Hematopoietic multipotent progenitor cell treated with erythropoietin and hydrocortisone succinate and interleukin-3 and kit ligand, for 8 days (in vitro differentiated cells): ENCODE results near the gene ANKIB1.
"Not testable (repeated sequence)": the region's sequence is repeated elsewhere in the genome, so short reads cannot be mapped to it uniquely, and the experiment has no call there.

Experiments
- DNase-seq: peaks from one replicate; pipeline ENCODE4 v3.0.0-alpha.2; 2015

Gene ANKIB1

DNA sequence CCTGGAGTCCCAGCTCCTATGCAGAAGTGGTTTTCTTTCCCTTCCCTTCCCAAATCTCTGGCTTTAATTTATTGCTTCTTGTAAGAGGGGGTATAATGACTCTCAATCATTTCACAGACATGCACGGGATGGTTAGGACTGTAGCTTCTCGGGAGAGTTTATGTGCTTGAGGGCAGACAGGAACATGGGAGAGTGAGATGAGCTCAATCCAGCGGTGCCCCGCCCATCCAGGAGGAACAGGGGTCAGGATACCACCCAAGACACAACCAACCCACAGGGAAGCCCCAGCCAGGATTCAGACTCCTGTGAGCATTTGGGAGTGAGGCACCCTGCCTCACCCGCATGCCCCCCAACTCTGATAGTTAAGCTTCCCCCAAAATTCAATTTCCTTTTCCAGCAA is 167.8 kb downstream of the ANKIB1 start:
- no peak for DNase-seq

DNA sequence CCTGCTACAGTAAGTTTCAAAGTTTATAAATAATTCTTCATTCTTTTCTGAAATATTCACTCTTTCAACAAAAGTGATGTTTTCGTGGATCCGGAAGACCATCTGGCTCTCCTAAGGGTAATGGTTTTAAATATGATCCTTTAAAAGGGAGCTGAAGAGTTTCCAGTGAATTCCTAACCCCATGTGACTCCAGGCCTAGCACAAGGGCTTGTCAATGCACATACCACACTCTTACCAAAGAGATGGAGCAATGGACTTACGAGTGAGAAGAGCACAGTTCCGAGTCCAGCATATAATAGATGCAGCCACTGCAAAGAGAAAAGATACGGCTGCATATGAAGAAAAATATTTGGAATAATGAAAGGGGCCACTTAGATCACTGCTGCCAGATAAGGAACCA is 169.5 kb downstream of the ANKIB1 start:
- DNase-seq: no peak

DNA sequence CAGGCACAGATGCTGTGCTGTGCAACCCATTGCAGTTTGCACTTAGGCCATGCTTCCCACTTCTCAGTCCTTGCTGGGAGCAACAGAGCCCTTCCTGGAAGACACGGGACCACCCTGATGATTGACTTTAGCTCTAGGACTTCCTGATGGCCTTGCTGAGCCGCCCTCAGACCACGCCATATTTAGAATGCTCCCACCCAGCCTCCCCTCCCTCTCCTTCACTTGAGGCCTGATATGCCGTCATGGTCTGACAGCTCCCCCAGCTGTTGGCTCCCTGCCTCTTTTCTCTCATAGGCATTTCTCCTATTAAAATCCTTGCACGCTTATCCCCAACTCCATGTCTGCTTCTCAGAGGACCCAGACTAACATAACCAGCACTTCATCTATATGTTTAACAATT is 172.1 kb downstream of the ANKIB1 start:
- no peak for DNase-seq

DNA sequence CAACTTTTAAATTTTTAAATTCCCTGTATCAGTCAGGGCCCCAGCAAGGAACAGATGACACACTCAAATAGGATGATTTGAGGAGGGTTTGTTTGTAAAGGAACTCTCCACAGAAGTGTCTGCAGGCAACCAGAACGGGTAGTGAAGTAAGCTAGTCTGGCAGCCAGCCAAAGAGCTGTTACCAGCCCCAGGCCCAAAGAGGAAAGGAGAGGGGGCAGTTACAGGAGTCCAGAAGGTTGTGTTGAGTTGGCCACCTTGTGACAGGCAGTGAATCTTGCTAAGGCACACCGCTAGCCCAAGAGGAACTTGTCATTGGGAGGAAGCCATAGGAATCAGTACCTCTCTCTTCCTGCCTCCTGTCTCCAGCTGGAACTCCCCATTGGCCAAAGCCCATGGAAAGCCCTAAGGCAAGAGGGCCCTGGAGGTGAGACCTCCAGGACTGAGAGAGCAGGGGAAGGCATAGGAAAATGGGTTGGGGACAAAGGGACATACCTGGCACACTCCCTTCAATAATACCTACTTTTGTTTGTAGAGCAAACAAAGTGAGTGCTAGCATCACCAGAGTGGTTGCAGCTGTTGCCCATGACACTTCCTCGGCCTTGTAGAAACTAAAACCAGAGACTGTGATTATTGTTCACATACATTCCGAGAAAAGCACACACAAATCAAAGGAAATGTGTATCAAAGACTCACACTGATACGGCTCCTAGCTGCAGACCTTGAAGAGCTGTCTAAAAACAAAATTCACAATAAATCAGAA is 176.1 kb downstream of the ANKIB1 start:
- DNase-seq: no peak

DNA sequence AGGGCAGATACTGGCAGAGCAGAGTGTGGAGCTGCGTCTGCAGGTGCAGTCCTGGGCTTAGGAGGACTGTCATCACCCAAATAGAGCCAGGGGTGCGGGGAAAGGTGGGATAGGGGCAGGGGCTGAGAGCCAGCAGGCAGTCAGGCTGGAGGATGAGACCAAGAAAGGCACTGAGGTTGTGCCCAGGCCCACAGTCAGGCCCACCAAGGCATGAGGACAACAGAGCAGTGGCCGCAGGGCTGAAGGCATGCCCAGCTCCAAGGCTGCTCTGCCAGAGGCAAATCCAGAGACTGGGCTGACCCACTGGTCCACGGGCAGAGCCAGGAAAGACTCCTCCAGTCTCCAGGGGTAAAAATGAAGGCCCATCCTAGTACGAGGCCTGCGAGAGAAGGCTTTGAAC is 177.2 kb downstream of the ANKIB1 start:
- no peak for DNase-seq

DNA sequence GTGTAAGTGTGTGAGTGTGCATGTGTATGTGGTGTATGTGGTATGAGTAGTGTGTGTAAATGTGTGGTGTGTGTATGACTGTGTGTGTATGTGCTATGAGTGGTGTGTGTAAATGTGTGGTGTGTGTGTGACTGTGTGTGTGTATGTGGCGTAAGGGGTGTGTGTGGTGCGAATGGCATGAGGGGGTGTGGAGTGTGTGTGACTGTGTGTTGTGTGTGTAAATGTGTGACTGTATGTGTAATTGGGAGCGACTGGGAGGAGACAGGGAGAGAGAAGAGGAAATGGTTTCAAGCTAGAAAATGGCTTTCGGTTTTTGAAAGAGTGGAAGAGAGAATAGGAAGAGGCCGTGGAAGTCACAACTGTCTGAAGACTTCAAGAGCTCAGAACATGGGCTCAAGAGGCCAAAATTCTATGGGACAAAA is 177.9 kb downstream of the ANKIB1 start:
- no peak for DNase-seq

DNA sequence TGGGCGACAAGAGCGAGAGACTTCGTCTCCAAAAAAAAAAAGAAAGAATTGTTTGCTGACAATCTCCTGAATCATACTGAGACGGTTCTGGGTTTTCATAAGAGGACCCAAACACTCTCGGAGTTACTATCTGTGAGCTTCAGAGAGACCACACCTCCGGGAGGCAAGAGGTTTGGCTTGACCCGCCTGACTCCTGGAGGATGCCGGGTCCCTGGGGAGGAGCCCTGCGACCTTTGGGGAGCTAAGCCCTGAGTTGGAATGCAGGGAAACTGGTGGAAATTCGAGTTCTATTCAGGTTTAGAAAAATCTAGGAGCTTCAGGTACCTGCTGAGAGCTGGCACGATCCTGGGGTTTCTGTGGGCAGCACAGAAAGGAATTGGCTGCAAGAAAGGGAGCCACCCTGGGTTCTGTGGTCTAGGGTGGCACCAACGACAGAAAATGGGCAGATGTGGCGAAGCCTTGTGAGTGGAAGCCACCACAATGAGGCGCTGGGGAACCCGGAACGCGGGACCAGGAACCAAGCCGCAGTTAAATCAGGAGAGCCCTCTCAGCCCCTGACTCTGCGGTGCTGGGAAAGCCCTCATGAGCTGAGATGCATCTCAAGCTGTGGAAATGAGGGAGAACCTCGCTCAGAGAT is 179.7 kb downstream of the ANKIB1 start:
- DNase-seq: peak; percentile 70

DNA sequence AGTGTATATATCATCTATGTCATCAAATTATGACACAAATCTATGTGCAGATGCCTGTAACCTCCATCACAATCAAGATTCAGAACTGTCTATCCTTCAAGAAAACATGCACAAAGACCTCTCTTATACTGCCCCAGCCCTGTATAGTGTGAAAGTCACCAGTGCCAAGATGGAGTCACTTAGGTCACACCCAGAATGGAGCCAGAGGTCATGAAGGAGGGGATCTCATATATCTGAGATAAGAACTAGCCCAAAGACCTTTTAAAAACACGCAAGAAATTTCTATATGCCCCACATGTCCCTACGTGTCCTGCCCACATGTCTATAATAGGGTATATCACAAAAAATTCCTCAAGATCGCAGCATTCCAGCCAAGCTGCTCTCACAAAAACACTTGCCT is 181.4 kb downstream of the ANKIB1 start:
- no peak for DNase-seq

DNA sequence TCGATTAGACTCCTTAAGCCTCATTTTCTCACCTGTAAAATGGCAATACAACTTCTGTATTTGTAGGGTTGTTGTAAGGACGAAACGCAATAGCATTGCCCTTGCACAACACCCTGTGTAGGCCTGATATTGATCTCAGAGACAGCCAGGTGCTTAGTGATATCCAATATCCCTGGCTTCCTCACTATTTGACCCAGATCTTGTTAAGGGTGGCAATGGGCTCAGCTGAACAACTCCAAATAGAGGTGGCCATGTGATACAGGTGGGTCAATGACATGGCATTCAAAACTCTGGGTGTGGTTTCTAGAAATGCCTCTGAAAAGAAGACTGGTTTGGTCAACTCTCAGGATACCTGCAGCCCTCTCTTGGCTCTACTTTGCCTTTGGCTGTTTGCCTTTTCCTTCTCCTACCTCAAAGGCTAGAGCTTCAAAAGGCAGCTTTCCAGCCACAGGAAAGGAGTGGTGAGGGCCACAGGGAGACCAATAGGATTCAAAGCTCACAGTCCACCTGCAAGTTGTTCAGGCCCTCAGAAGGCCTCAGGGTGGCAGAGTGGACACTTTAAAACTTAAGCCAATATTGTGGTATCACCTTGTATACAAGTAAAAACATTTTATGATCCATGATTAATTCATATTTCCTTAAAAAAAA is 186.6 kb downstream of the ANKIB1 start:
- no peak for DNase-seq

DNA sequence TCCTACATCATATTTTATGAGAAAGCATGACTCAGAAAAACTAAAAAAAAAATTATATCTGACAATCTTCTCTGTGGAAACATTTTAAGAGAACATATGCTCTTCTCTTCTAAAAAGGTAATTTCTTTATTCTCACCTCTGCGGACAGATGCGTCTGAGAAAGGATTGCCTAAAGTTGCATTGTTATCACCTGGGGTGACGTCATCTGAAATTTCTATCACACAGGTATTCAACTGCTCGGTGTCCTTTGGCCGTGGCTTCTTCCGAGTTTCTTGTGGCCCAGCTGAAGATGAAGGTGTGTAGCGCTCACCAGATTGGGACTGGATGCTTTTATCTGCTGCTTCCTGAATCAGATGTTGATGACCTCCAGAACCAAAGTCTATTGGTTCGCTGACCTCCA is 187.2 kb downstream of the ANKIB1 start:
- no peak for DNase-seq

DNA sequence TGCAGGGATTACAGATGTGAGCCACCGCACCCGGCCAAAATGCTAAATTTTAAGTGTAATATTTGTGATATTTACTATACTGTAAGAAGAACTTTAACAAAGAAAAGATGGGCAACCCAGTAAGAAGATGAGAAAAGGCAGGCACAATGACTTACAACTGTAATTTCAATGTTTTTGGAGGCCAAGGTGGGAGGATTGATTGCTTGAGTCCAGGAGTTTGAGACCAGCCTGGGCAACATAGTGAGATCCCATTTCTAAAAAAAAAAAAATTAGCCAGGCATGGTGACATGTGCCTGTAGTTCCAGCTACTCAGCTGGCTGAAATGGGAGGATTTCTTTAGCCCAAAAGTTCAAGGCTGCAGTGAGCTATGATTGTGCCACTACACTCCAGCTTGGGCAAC is 189.8 kb downstream of the ANKIB1 start:
- no peak for DNase-seq

DNA sequence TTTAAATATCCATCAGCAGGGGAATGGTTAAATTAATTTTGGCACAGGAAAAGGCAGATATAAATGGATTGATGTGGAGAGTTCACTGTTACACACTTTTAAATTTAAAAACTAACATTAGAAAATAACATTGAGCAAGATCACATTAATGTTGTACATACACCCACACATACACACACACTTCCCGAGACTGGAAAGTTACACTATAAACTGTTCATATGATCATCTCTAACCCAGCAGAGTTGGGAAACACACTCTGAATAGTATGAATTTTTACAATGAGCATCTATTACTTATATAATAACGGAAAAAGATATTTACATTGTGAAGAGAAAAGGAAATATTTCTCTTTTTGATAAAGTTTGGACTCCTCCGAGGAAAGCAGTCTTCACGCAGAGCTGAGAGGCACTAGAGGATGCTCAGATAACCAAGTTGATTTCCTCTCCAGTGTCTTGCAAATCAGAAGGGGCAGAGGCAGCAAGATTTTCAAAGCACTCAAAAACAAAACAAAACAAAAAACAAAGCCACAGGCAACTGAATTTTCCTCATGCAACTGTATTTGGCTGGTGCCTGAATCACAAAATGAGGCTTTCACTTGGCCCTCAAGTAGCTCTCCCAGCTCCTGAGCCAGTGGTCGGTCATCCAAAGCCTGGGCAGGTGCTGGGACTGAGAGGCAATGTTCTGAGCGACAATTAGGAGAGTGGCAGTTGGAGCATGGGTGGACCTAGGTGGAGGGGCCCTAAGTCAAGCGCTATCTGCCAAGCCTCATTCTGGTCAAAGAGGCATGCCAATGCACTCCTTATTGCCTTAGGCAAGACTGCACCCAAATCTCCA is 191.1 kb downstream of the ANKIB1 start:
- DNase-seq: no peak

DNA sequence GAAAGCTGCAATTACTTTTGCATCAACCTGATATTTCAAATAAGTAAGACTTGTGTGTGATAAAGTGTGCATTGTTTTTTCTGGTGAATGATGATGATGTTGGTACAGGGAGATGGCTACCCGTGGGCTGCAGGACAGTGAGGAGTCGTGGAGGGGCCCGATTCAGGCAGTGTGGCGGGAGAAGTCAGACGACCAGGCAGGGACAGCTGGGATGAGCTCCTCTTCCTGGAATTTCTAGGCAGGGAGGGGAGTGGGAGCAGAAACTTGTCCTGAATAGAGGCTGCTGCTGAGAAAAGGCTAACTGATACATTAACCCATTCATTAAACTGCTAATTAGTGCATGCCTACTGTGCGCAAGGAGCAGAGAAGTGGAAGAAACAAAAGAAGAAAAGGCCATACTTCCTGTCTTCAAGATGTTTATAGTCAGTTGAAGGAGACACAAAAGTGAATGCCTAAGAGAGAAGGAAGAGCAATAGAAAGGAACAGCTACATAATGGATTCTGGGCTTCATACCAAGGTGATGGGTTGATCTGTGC is 192.2 kb downstream of the ANKIB1 start:
- DNase-seq: no peak

DNA sequence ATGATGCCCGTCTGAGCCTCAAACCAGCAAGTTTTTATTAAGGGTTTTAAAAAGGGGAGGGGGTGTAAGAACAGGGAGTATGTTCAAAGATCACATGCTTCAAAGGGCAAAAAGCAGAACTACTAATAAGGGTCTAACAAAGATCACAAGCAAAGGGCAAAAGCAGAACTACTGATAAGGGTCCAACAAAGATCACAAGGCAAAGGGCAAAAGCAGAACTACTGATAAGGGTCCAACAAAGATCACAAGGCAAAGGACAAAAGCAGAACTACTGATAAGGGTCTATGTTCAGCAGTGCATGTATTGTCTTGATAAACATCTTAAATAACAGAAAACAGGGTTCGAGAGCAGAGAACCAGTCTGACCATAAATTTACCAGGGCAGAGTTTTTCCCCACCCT is 196.9 kb downstream of the ANKIB1 start:
- not testable (repeated sequence) for DNase-seq

DNA sequence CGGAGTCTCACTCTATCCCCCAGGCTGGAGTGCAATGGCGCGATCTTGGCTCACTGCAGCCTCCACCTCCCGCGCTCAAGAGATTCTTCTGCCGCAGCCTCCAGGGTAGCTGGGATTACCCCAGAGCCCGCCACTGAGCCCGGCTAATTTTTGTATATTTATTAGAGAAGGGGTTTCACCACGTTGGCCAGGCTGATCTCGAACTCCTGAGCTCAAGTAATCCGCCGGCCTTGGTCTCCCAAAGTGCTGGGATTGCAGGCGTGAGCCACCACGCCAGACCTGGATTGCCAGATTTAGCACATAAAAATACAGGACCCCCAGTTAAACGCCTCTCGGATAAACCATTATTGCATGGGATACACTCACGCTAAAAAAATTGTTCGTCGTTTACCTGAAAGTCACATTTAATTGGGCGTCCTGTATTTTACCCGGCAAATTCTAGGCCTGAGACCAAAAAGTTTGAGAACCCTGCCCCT is 201.1 kb downstream of the ANKIB1 start:
- DNase-seq: peak; percentile 92

DNA sequence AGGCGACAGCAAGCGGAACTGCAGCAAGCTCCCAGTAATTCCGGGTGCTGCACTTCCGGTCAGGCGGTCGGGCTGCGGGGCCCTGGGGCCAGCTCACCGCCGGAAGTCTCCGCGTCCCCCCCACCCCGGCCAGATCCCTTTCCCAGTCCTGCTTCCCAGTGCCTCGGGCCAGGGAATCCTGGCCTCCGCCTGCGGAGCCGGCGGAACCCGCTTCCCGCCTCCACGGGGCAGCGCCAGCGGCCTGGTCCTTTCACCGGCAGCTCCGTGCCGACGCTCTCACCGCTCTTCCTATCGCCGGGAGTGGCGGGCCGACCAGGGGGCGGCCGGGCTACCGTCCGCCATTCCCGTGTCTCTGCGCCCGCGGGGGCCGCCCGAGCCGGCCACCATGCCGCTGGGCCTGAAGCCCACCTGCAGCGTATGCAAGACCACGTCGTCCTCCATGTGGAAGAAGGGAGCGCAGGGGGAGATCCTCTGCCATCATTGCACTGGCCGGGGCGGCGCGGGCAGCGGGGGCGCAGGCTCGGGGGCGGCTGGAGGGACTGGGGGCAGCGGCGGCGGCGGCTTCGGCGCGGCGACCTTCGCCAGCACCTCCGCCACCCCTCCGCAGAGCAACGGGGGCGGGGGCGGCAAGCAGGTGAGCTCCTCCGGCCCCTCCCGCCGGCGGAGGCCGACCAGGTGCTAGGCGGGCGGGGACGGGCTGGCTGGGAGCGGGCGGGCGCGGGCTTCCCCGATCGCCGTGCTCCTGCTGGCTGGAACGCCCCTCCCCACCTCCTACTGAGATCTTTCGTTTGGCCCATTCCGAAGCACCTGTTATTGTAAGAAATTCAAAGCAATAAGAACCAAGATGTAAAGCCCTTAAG is 201.8 kb downstream of the ANKIB1 start, which contains the start of gene GATAD1:
GATAD1 (plus strand) TSS at position 138 of the 860 bp plus-strand sequence; CDS start at position 386, 248 bp downstream.
- no peak for DNase-seq

DNA sequence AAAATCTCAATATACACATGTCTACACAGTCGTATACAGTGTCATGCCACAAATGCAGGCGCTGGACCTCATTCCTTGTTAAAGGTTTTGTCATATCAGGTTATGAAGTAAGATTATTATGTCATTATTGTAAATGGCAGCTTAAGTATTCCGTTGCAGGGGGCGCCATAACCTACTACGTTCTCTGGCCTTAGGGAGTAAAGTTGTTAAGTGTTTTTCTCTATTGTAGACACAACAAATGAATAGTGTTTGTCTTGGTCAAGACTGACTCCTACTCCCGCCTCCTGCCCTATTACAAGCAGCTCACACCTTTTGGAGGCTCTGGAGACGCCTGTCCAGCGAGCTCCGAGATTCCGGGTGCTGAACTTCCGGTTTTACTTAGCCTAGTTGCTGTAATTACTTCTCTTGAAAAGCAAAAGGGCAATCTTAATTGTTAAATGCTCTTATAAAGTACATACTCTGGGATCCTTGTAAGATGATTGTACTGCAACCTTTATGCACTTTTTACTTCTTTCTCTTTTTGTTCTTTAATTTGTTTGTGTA is 202.5 kb downstream of the ANKIB1 start:
- DNase-seq: peak; percentile 81
